Suprapubic skin (tissue), 4 donors: ENCODE measurements around the gene TM9SF4. TPM values are rescaled to one million over a fixed set of nuclear protein-coding genes. Genes with fewer than 3 reads are reported as not detected.
"Not testable (repeated sequence)": the region's sequence is repeated elsewhere in the genome, so short reads cannot be mapped to it uniquely, and the experiment has no call there.

Experiments used
- DNase-seq, 2 donors: peaks; one replicate each; pipeline ENCODE4 v3.0.0-alpha.2; 2019; ENCODE audit warnings: low spot score in 2 of 2
- H3K27ac ChIP-seq: fragments of 200-600 bp; sonication (generic); one replicate; pipeline ENCODE4 v1.5.1; 2019
- H3K27me3 ChIP-seq: fragments of 200-600 bp; sonication (generic); one replicate; pipeline ENCODE4 v1.5.1; 2019
- H3K36me3 ChIP-seq: fragments of 200-600 bp; sonication (generic); one replicate; pipeline ENCODE4 v1.5.1; 2019
- H3K4me1 ChIP-seq: fragments of 200-600 bp; sonication (generic); one replicate; pipeline ENCODE4 v1.5.1; 2019
- H3K4me3 ChIP-seq: fragments of 200-600 bp; sonication (generic); one replicate; pipeline ENCODE4 v1.5.1; 2019; ENCODE audit warnings: mild to moderate bottlenecking
- H3K9me3 ChIP-seq: fragments of 200-600 bp; sonication (generic); one replicate; pipeline ENCODE4 v1.5.1; 2019
- CTCF ChIP-seq, 2 donors: fragments of 200-600 bp in 1 of 2; fragments of 450-650 bp in 1 of 2; sonication (generic) in 1 of 2; IDR thresholded peaks; one replicate each; pipeline ENCODE4 v1.5.1; 2016 to 2019; ENCODE audit warnings: antibody characterized with exemption in 2 of 2, mild to moderate bottlenecking in 1 of 2, moderate library complexity in 1 of 2
- EP300 ChIP-seq: sonication (generic); formaldehyde crosslinking; IDR thresholded peaks from one replicate; pipeline ENCODE4 v1.6.1; 2017; ENCODE audit warnings: antibody characterized with exemption
- POLR2A ChIP-seq, 2 donors: fragments of 450-650 bp; IDR thresholded peaks; one replicate each; pipeline ENCODE4 v1.6.1; 2017; ENCODE audit warnings: antibody characterized with exemption in 2 of 2, mild to moderate bottlenecking in 2 of 2, moderate library complexity in 2 of 2
- POLR2AphosphoS5 ChIP-seq, 3 donors: sonication (generic); formaldehyde crosslinking; IDR thresholded peaks; one replicate each; pipeline ENCODE4 v1.6.1; 2017; ENCODE audit warnings: antibody characterized with exemption in 3 of 3
- WGBS: methylation state at CpG from one replicate; pipeline ENCODE4 v1.1.5; 2018; 5-methylcytosine and 5-hydroxymethylcytosine counted together
- total RNA-seq, 4 donors: library from RNA; depleted of rRNA; stranded (reverse); fragments of >200 nt; gene quantifications; one replicate each; pipeline ENCODE4 v1.1.0, GENCODE V29; 2016

Gene TM9SF4
- total RNA-seq, 4 donors from 2014 or later, result 45.5 to 54.9 (median 51.6) TPM

- Histone ChIP-seq H3K9me3 (no peaks in the 10 kb centered on the region), H3K27me3 (no peaks in the 10 kb centered on the region), H3K4me3 (no peak overlapping the region), H3K36me3 (peaks cover 57% of the 10 kb centered on the region), H3K27ac (no peak overlapping the region), H3K4me1 (peaks cover 9% of the 10 kb centered on the region)
- 82% methylated on average over 7 of the region's 7 CpGs for WGBS
- no peak for DNase-seq
- no peak for TF ChIP-seq EP300
Measured at GRCh38 chr20:32195581-32195980, 86.1 kb downstream of the TM9SF4 start.

- DNase-seq, H3K9me3 ChIP-seq, H3K4me3 ChIP-seq, H3K4me1 ChIP-seq, H3K27ac ChIP-seq, H3K27me3 ChIP-seq: not testable (repeated sequence)
- 93% methylated on average over 11 of the region's 11 CpGs for WGBS
- H3K36me3 ChIP-seq, result peaks cover 62% of the 10 kb centered on the region
Measured at GRCh38 chr20:32196613-32197012, 87.1 kb downstream of the TM9SF4 start.

- H3K27ac ChIP-seq, H3K27me3 ChIP-seq, H3K4me3 ChIP-seq, DNase-seq, H3K9me3 ChIP-seq: not testable (repeated sequence)
- 93% methylated on average over 20 of the region's 20 CpGs for WGBS
- peaks cover 64% of the 10 kb centered on the region for H3K36me3 ChIP-seq
- peaks cover 15% of the 10 kb centered on the region for H3K4me1 ChIP-seq
Measured at GRCh38 chr20:32197136-32197535, 87.6 kb downstream of the TM9SF4 start.

- no peaks in the 10 kb centered on the region for H3K27me3 ChIP-seq
- H3K4me3 ChIP-seq, result no peak overlapping the region
- TF ChIP-seq EP300, result no peak
- TF ChIP-seq POLR2A (IDR thresholded peaks at IDR 0.05), result no peak
- no peak for TF ChIP-seq POLR2AphosphoS5 (IDR thresholded peaks at IDR 0.05)
- TF ChIP-seq CTCF (IDR thresholded peaks at IDR 0.05), result no peak
- H3K36me3 ChIP-seq, result peaks cover 64% of the 10 kb centered on the region
- H3K4me1 ChIP-seq, result peaks cover 30% of the 10 kb centered on the region
- DNase-seq, result no peak
- H3K9me3 ChIP-seq, result no peaks in the 10 kb centered on the region
- no peak overlapping the region for H3K27ac ChIP-seq
- WGBS, result 89% methylated on average over 4 of the region's 4 CpGs
Measured at GRCh38 chr20:32199006-32199405, 89.5 kb downstream of the TM9SF4 start.

GRCh38 chr20:32201296-32201976, 91.9 kb downstream of the TM9SF4 start:
- WGBS, result 87% methylated on average over 4 of the region's 4 CpGs
- no peak for DNase-seq
- Histone ChIP-seq H3K27me3 (no peaks in the 10 kb centered on the region), H3K36me3 (peaks cover 49% of the 10 kb centered on the region), H3K9me3 (no peaks in the 10 kb centered on the region), H3K27ac (peak overlapping the region; percentile 95), H3K4me1 (peaks cover 50% of the 10 kb centered on the region), H3K4me3 (no peak overlapping the region)
- no peak for TF ChIP-seq EP300
- TF ChIP-seq CTCF (IDR thresholded peaks at IDR 0.05), result no peak
- TF ChIP-seq POLR2A (IDR thresholded peaks at IDR 0.05), result no peak
- no peak for TF ChIP-seq POLR2AphosphoS5 (IDR thresholded peaks at IDR 0.05)

- Histone ChIP-seq H3K27ac (peak overlapping the region; percentile 95), H3K27me3 (no peaks in the 10 kb centered on the region), H3K9me3 (no peaks in the 10 kb centered on the region), H3K36me3 (peaks cover 44% of the 10 kb centered on the region), H3K4me3 (no peak overlapping the region), H3K4me1 (peaks cover 55% of the 10 kb centered on the region)
- no peak for TF ChIP-seq CTCF (IDR thresholded peaks at IDR 0.05)
- no peak for TF ChIP-seq EP300
- TF ChIP-seq POLR2A (IDR thresholded peaks at IDR 0.05), result no peak
- TF ChIP-seq POLR2AphosphoS5 (IDR thresholded peaks at IDR 0.05), result no peak
- no peak for DNase-seq
- WGBS, result 63% methylated on average over 8 of the region's 8 CpGs
Measured at GRCh38 chr20:32201977-32202363, 92.5 kb downstream of the TM9SF4 start.
